Right lobe of liver (tissue), 6 donors: Measurements from ENCODE around the gene DSCAM. TPM values are rescaled to one million over a fixed set of nuclear protein-coding genes. Genes with fewer than 3 reads are reported as not detected.

Source experiments
- ATAC-seq, 4 donors: fragments of 200-7000 bp; cut with Tn5 transposase; one replicate each; pipeline ENCODE4 v1.9.1; 2020; ENCODE audit warnings: mild to moderate bottlenecking in 4 of 4, moderate library complexity in 4 of 4
- DNase-seq, 3 donors: peaks; one replicate each; pipeline ENCODE4 v3.0.0-alpha.2; 2020
- H3K27ac ChIP-seq, 3 donors: fragments of 200-600 bp; one replicate each; pipeline ENCODE4 v1.8.0; 2022
- H3K27me3 ChIP-seq, 2 donors: fragments of 200-600 bp; one replicate each; pipeline ENCODE4 v1.8.0; 2022
- H3K36me3 ChIP-seq, 4 donors: fragments of 200-600 bp; sonication (generic) in 1 of 4; one replicate each; pipeline versions ENCODE4 v1.5.1 to v1.8.0; 2017 to 2022; ENCODE audit warnings: control low read depth in 1 of 4
- H3K4me1 ChIP-seq, 4 donors: fragments of 200-600 bp; sonication (generic) in 1 of 4; one replicate each; pipeline versions ENCODE4 v1.5.1 to v1.8.0; 2017 to 2022; ENCODE audit warnings: control low read depth in 1 of 4
- H3K4me3 ChIP-seq, 3 donors: fragments of 200-600 bp; one replicate each; pipeline ENCODE4 v1.8.0; 2022
- H3K9me3 ChIP-seq, 4 donors: fragments of 200-600 bp; sonication (generic) in 1 of 4; one replicate each; pipeline versions ENCODE4 v1.5.1 to v1.8.0; 2017 to 2022; ENCODE audit warnings: control low read depth in 1 of 4
- CTCF ChIP-seq, 4 donors: fragments of 200-600 bp in 3 of 4; fragments of 450-650 bp in 1 of 4; IDR thresholded peaks; one replicate each; pipeline versions ENCODE4 v1.5.1 to v1.8.0; 2016 to 2022; ENCODE audit warnings: antibody characterized with exemption in 4 of 4, mild to moderate bottlenecking in 2 of 4
- POLR2A ChIP-seq: fragments of 450-650 bp; IDR thresholded peaks from one replicate; pipeline ENCODE4 v1.6.1; 2017; ENCODE audit warnings: antibody characterized with exemption, mild to moderate bottlenecking
- WGBS: methylation state at CpG from one replicate; pipeline ENCODE4 v1.1.6; 2018; ENCODE audit warnings: low coverage, low lambda C conversion rate; ENCODE audit not compliant: insufficient coverage; ENCODE audit errors: missing lambda C conversion rate; 5-methylcytosine and 5-hydroxymethylcytosine counted together
- intact Hi-C, 2 donors: fragments of 100-400 bp; cut with DNase I; formaldehyde crosslinking; loops; one replicate each; pipeline versions ENCODE4 v1.11.2 to v1.14.1; 2022
- total RNA-seq, 6 experiments: library from RNA; depleted of rRNA in 2 of 6; stranded (reverse); fragments of >200 nt in 2 of 6; fragmentation: NEBNext Ultra II Directional in 3 of 6; extraction: Animal tissue kit (Norgen Biotek cat#: 25700) in 3 of 6; gene quantifications; one replicate each; pipeline versions ENCODE4 v1.1.0 to v1.2.4, GENCODE V29; 2016 to 2023
- donor health status: DM: no; HTN: yes; CAD: no.
- donor health status: DM: no; HTN: no; CAD: no.
- donor health status: DM: no; HTN: no; CAD: no.
- donor health status: DM: no; HTN: yes; CAD: no.
- donor health status: DM: no; HTN: yes; CAD: no.

Gene DSCAM
- total RNA-seq, 6 experiments from 2014 or later: 0.04 to 0.16 (median 0.06) TPM; not detected in 2

- Histone ChIP-seq H3K9me3 (no peaks in the 10 kb centered on the region), H3K4me3 (no peak overlapping the region), H3K4me1 (no peaks in the 10 kb centered on the region), H3K27me3 (no peaks in the 10 kb centered on the region), H3K36me3 (no peaks in the 10 kb centered on the region), H3K27ac (no peak overlapping the region)
- DNase-seq: no peak
- TF ChIP-seq CTCF (IDR thresholded peaks at IDR 0.05): no peak
- 46% methylated on average over 5 of the region's 5 CpGs for WGBS
- no peak for ATAC-seq
- intact Hi-C loops: no loop called here
Observed at GRCh38 chr21:40152476-40152875, 694.5 kb downstream of the DSCAM start.

- Histone ChIP-seq H3K4me3 (no peak overlapping the region), H3K4me1 (no peaks in the 10 kb centered on the region), H3K9me3 (no peaks in the 10 kb centered on the region), H3K27ac (no peak overlapping the region), H3K36me3 (no peaks in the 10 kb centered on the region), H3K27me3 (no peaks in the 10 kb centered on the region)
- DNase-seq (no peak), ATAC-seq (no peak)
- intact Hi-C loops: no loop called here
- no peak for TF ChIP-seq CTCF (IDR thresholded peaks at IDR 0.05)
- TF ChIP-seq POLR2A: no peak
- 54% methylated on average over 3 of the region's 3 CpGs for WGBS
Observed at GRCh38 chr21:40151611-40152010, 695.3 kb downstream of the DSCAM start.

GRCh38 chr21:40146216-40146837, 700.6 kb downstream of the DSCAM start:
- intact Hi-C loops: no loop called here
- no peaks in the 10 kb centered on the region for H3K36me3 ChIP-seq
- ATAC-seq (no peak), DNase-seq (no peak)
- 31% methylated on average over 8 of the region's 10 CpGs for whole genome bisulfite sequencing
- no peak overlapping the region for H3K27ac ChIP-seq
- H3K9me3 ChIP-seq: no peaks in the 10 kb centered on the region
- no peaks in the 10 kb centered on the region for H3K4me1 ChIP-seq
- H3K27me3 ChIP-seq: no peaks in the 10 kb centered on the region
- no peak for TF ChIP-seq POLR2A
- no peak for TF ChIP-seq CTCF (IDR thresholded peaks at IDR 0.05)
- no peak overlapping the region for H3K4me3 ChIP-seq

- ATAC-seq: peak; percentile 59 to 74 (median 64)
- no peaks in the 10 kb centered on the region for H3K9me3 ChIP-seq
- H3K36me3 ChIP-seq: no peaks in the 10 kb centered on the region
- intact Hi-C loops: no loop called here
- peak in 2 of 3 donors; percentile 33 to 53 for DNase-seq
- no peaks in the 10 kb centered on the region for H3K27me3 ChIP-seq
- TF ChIP-seq CTCF (IDR thresholded peaks at IDR 0.05) (peak; percentile 75 to 82 (median 80)), POLR2A (no peak)
- 2% methylated on average over 9 of the region's 20 CpGs for WGBS
- no peaks in the 10 kb centered on the region for H3K4me1 ChIP-seq
- no peak overlapping the region for H3K27ac ChIP-seq
- H3K4me3 ChIP-seq: no peak overlapping the region
Observed at GRCh38 chr21:40143822-40144525, 703.0 kb downstream of the DSCAM start.
